Muscle of leg (tissue), 16 donors: ENCODE data around the gene ANKRD63. TPM values are rescaled to one million over a fixed set of nuclear protein-coding genes. Genes with fewer than 3 reads are reported as not detected.

ENCODE experiments used
- DNase-seq: peaks from one replicate; pipeline ENCODE4 v3.0.0; 2013
- H3K27ac ChIP-seq: one replicate; pipeline ENCODE4 v1.5.1; 2013; ENCODE audit warnings: mild to moderate bottlenecking, low read length, control low read depth
- H3K27me3 ChIP-seq: one replicate; pipeline ENCODE4 v1.6.1; 2013; ENCODE audit warnings: low read length; ENCODE audit not compliant: control insufficient read depth, insufficient read depth
- H3K36me3 ChIP-seq: one replicate; pipeline ENCODE4 v1.6.1; 2013; ENCODE audit warnings: low read length; ENCODE audit not compliant: control insufficient read depth, insufficient read depth
- H3K4me1 ChIP-seq: one replicate; pipeline ENCODE4 v1.6.1; 2013; ENCODE audit warnings: low read length; ENCODE audit not compliant: control insufficient read depth, insufficient read depth
- H3K4me3 ChIP-seq: one replicate; pipeline ENCODE4 v1.5.1; 2013; ENCODE audit warnings: low read length, control low read depth
- H3K9me3 ChIP-seq: replicated peaks from 2 replicates; pipeline ENCODE4 v1.6.1; 2013; ENCODE audit warnings: low read depth, low read length; ENCODE audit not compliant: control insufficient read depth
- WGBS: methylation state at CpG from one replicate; pipeline ENCODE4 v1.1.5; 2013; ENCODE audit warnings: missing lambda C conversion rate; ENCODE audit not compliant: insufficient coverage; 5-methylcytosine and 5-hydroxymethylcytosine counted together
- long read RNA-seq, 11 donors: transcript quantifications; one replicate each; lab custom pipeline, GENCODE V29; 2026
- polyA plus RNA-seq, 8 donors: library from polyadenylated mRNA; unstranded; fragments of 120-200 nt; gene quantifications; one replicate each; pipeline versions ENCODE4 v1.2.1 to v1.2.3, GENCODE V29; 2013; ENCODE audit warnings: inconsistent platforms in 1 of 8, low replicate concordance in 1 of 8; ENCODE audit not compliant: insufficient read length in 8 of 8, insufficient read depth in 1 of 8
- total RNA-seq: library from RNA; stranded (reverse); fragments of 120-200 nt; gene quantifications from one replicate; pipeline ENCODE4 v1.2.4, GENCODE V29; 2013

The ANKRD63 gene
- total RNA-seq (0.22 TPM), polyA plus RNA-seq (under 1 TPM in 5 of 8 donors, not detected in 3; 0.11 to 0.22 (median 0.15) TPM)
- long read RNA-seq, donor 1: 0 reads
- long read RNA-seq, donor 2: 0 reads
- long read RNA-seq, donor 3: 0 reads
- long read RNA-seq, donor 4: 0 reads
- long read RNA-seq, donor 5: 0 reads
- long read RNA-seq, donor 6: 0 reads
- long read RNA-seq, donor 7: 0 reads
- long read RNA-seq, donor 8: 0 reads
- long read RNA-seq, donor 9: 0 reads
- long read RNA-seq, donor 10: 0 reads
- long read RNA-seq, donor 11, partial matches to known transcripts: 0 of 1 reads
- long read RNA-seq, donor 11, other reads (novel, unspliced or antisense): 0 of 1 reads

DNA sequence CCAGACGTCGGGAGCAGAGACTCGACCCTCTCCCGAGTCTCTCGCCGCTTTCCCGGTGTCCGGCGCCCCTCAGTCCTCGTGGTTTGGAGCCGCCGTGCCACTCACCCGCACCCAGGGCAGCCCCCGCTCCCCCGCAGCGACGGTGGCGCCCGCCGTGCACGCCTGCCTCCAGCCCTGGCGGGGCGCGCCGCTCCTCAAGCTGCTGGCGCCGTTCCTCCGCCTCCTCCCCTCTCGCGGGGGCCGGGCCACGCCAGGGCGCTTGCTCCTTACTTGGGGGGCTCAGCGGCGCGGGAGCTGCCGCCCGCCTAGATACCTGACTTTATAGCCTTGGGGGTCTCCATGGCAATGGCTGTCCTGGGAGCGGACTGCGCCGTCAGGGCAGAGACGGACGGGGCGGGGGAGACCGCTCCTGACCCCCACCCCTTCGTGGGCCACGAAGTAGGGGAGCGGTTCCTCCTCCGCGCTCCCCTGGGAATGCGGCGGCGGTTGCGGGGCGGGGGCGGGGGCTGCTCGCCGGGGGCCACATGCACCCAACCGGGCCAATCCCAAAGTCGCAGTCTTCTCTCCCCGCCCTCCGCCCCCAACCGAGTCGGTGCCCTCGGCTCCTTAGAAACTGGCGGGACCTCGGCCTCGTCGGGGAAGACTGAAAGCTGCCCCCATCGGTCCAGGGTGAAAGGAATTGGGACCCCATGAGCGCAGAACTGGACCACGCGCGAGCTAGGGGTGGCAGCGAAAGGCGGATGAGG lies at the start of gene ANKRD63:
TSS of gene ANKRD63 (minus strand) at position 196 of the 746 bp plus-strand sequence. CDS start 478 bp downstream, outside the sequence.
- WGBS: under 1% methylated on average over 74 of the region's 76 CpGs
- Histone ChIP-seq H3K4me3 (peak within 1 kb of the TSS; percentile 25), H3K27me3 (peaks cover 80% of the 10 kb centered on the region), H3K4me1 (peaks cover 51% of the 10 kb centered on the region), H3K27ac (no peak within 1 kb of the TSS), H3K9me3 (no peaks in the 10 kb centered on the region), H3K36me3 (no peaks in the 10 kb centered on the region)
- no peak for DNase-seq

DNA sequence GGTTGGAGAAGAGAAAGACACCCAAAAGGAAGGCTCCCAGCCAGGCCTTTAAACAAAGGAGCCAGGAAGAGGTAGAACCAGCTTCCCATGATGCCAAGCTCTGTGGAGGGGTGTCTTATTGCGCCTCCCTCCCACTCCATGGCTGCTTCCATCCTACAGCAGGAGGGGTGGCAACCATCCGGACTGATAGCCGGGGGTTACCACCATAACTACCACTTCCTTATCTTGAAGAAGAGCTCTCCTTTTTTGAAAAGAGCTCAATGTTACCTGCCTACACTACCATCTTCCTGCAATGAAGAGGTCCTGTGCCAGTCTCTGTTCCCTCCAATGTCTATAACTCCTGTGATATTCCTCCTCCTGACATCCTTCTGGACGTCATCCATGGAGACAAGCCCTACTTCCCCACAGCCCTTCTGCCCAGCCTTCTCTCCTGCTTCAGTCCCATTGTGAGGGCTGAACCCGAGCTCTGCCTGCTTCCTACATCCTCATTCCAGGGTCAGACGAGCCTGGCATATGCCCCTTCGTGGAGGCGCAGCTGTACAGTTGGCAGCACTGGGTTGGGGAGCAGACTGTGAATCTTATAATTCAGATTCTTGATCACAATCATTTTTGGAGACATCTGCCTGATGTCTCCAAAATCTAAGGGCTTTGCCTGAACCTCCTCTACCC lies 49.4 kb upstream of the ANKRD63 start:
- no peaks in the 10 kb centered on the region for H3K9me3 ChIP-seq
- H3K4me1 ChIP-seq: peaks cover 66% of the 10 kb centered on the region
- no peaks in the 10 kb centered on the region for H3K36me3 ChIP-seq
- no peak for DNase-seq
- no peak overlapping the region for H3K4me3 ChIP-seq
- WGBS: 69% methylated on average over 4 of the region's 8 CpGs
- no peak overlapping the region for H3K27ac ChIP-seq
- H3K27me3 ChIP-seq: no peaks in the 10 kb centered on the region

GRCh38 chr15:40331637-40332036 lies 48.8 kb upstream of the ANKRD63 start:
- Histone ChIP-seq H3K27ac (no peak overlapping the region), H3K4me1 (peaks cover 68% of the 10 kb centered on the region), H3K27me3 (no peaks in the 10 kb centered on the region), H3K4me3 (no peak overlapping the region), H3K9me3 (no peaks in the 10 kb centered on the region), H3K36me3 (peaks cover 1% of the 10 kb centered on the region)
- DNase-seq: no peak
- WGBS: 85% methylated on average over 7 of the region's 7 CpGs

- DNase-seq: no peak
- H3K4me3 ChIP-seq: no peak overlapping the region
- H3K27me3 ChIP-seq: no peaks in the 10 kb centered on the region
- WGBS: 90% methylated on average over 3 of the region's 7 CpGs
- no peaks in the 10 kb centered on the region for H3K9me3 ChIP-seq
- peaks cover 3% of the 10 kb centered on the region for H3K36me3 ChIP-seq
- peaks cover 66% of the 10 kb centered on the region for H3K4me1 ChIP-seq
- no peak overlapping the region for H3K27ac ChIP-seq
Observed at GRCh38 chr15:40331026-40331425, 48.2 kb upstream of the ANKRD63 start.

DNA sequence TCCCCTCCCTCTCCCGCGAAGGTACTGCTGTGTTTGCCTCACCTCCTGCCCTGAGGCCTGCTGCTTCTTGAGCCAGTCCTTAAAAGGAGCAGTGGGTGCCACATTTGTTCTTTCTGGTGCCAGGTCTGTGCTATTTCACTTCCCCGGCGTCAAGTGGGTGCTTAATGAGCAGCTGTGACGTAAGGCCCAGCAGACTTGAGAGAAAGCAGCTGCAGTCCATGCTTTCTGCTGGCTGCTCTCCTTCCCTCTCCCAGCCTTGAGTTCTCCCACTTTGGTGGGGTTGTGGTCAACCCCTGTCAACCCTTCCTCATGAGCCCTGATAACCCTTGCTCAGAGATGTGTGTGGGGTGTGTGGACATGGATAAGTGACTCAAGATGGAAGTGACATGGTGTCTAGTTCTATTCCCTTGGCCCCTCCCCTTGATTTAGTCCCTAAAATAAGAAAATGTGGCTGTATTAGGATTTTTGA lies 47.5 kb upstream of the ANKRD63 start:
- H3K27ac ChIP-seq: peak overlapping the region; percentile 8
- 59% methylated on average over 5 of the region's 5 CpGs for WGBS

DNA sequence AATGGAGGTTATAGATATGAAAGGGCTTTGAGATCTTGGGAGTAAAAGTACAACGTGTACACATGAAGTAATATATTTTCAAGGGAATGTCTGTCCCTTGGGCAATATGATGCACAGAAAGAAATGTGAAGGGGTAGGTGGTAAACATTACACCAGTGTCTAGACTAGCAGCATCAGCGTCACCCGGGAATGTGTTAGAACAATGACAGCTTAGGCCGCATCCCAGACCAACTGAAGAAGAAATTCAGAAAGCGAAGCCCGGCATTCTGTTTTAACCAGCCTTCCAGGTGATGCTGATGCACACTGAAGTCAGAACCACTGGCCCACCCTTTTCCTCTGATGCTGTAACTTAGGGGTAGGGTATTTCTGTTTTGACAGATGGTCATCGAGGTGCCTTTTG lies 46.9 kb upstream of the ANKRD63 start:
- Histone ChIP-seq H3K4me1 (peaks cover 58% of the 10 kb centered on the region), H3K9me3 (no peaks in the 10 kb centered on the region), H3K4me3 (no peak overlapping the region), H3K36me3 (peaks cover 3% of the 10 kb centered on the region), H3K27me3 (no peaks in the 10 kb centered on the region), H3K27ac (peak overlapping the region; percentile 8)
- WGBS: 73% methylated on average over 7 of the region's 7 CpGs
- no peak for DNase-seq

More for the DNA sequence above, 47.5 kb upstream of the ANKRD63 start:
- Histone ChIP-seq H3K4me1 (peaks cover 62% of the 10 kb centered on the region), H3K36me3 (peaks cover 3% of the 10 kb centered on the region), H3K27me3 (no peaks in the 10 kb centered on the region), H3K9me3 (no peaks in the 10 kb centered on the region), H3K4me3 (no peak overlapping the region)
- peak; percentile 55 for DNase-seq

- Histone ChIP-seq H3K9me3 (no peaks in the 10 kb centered on the region), H3K27ac (peak overlapping the region; percentile 20), H3K27me3 (no peaks in the 10 kb centered on the region), H3K4me1 (peaks cover 53% of the 10 kb centered on the region), H3K4me3 (no peak overlapping the region), H3K36me3 (peaks cover 3% of the 10 kb centered on the region)
- WGBS: 59% methylated on average over 5 of the region's 5 CpGs
- DNase-seq: no peak
Observed at GRCh38 chr15:40328751-40329150, 45.9 kb upstream of the ANKRD63 start.

DNA sequence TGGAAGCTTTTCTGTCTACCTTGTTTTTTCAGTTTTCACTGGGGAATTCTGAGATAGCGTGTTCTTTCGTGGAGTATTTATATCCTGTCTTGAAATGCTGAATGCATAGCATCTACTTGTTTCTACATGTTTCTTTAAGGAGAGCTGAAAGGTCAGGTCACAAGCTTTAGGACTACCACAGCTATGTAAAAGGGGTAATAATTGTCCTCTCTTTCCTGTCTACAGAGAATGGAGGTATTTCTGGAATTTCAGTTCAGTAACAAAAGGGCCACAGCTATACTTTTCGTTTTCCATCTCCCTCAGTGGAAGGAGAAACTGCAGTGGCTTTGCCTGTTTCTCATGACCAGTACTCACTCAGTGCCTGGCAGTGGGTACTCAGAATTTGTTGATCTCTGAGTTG lies 45.3 kb upstream of the ANKRD63 start:
- H3K4me1 ChIP-seq: peaks cover 51% of the 10 kb centered on the region
- no peaks in the 10 kb centered on the region for H3K9me3 ChIP-seq
- no peak for DNase-seq
- H3K27me3 ChIP-seq: no peaks in the 10 kb centered on the region
- peaks cover 3% of the 10 kb centered on the region for H3K36me3 ChIP-seq
- H3K4me3 ChIP-seq: no peak overlapping the region
- H3K27ac ChIP-seq: no peak overlapping the region
- no CpG with 5 or more reads among the region's 3 CpGs for WGBS

GRCh38 chr15:40327457-40327856 lies 44.6 kb upstream of the ANKRD63 start:
- H3K27ac ChIP-seq: peak overlapping the region; percentile 25
- H3K27me3 ChIP-seq: no peaks in the 10 kb centered on the region
- no peaks in the 10 kb centered on the region for H3K9me3 ChIP-seq
- H3K36me3 ChIP-seq: peaks cover 3% of the 10 kb centered on the region
- WGBS: 33% methylated on average over 3 of the region's 6 CpGs
- peaks cover 58% of the 10 kb centered on the region for H3K4me1 ChIP-seq
- no peak overlapping the region for H3K4me3 ChIP-seq
- DNase-seq: no peak

- H3K9me3 ChIP-seq: no peaks in the 10 kb centered on the region
- peaks cover 3% of the 10 kb centered on the region for H3K36me3 ChIP-seq
- no peak overlapping the region for H3K27ac ChIP-seq
- no peak for DNase-seq
- no peaks in the 10 kb centered on the region for H3K27me3 ChIP-seq
- no CpG with 5 or more reads among the region's 2 CpGs for WGBS
- no peak overlapping the region for H3K4me3 ChIP-seq
- H3K4me1 ChIP-seq: peaks cover 57% of the 10 kb centered on the region
Observed at GRCh38 chr15:40325700-40326099, 42.8 kb upstream of the ANKRD63 start.
